Smooth muscle cell of trachea (primary cell): ENCODE measurements around the gene KRT3. TPM values are rescaled to one million over a fixed set of nuclear protein-coding genes. Genes with fewer than 3 reads are reported as not detected.

Experiments used
- total RNA-seq: library from RNA; depleted of rRNA; stranded (reverse); fragments of >200 nt; gene quantifications from 2 replicates; pipeline ENCODE4 v1.2.1, GENCODE V29; 2014

Gene KRT3
- not detected in 2 replicates for total RNA-seq

DNA sequence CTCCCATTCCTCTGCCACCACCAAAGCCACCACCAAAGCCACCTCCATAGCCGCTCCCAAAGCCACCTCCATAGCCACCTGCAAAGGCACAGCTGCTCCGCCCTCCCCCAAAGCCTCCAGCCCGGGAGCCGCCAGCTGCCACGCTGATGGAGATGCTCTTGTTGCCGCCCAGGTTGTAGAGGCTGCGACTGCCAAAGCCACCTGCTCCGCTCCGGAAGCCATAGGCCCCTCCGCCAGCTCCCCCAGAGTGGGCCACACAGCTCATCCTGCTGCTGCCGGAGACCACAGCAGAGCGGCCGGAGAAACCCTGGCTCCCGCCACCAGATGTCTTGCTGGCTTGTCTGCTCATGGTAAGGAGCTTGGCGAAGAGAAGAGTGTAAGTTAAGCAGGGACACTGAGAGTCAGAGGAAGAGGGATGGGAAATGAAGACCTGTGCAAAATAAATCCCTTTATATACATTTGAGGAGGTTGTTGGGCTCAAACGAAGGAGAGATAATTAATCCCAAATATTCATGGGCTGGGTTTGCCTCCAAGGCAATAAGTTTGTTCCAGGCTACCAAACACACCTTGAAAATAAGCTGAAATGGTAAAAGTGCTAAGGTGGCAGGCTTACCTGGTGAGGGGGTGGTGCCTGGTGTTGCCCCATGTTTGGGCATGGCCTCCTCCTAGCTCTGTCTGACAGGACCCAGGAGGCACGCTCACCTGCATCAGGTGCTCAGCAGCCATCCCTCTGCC lies at the start of gene KRT3:
KRT3 (minus strand) TSS at position 424 of the 735 bp plus-strand sequence; CDS start at position 349, 75 bp downstream.

DNA sequence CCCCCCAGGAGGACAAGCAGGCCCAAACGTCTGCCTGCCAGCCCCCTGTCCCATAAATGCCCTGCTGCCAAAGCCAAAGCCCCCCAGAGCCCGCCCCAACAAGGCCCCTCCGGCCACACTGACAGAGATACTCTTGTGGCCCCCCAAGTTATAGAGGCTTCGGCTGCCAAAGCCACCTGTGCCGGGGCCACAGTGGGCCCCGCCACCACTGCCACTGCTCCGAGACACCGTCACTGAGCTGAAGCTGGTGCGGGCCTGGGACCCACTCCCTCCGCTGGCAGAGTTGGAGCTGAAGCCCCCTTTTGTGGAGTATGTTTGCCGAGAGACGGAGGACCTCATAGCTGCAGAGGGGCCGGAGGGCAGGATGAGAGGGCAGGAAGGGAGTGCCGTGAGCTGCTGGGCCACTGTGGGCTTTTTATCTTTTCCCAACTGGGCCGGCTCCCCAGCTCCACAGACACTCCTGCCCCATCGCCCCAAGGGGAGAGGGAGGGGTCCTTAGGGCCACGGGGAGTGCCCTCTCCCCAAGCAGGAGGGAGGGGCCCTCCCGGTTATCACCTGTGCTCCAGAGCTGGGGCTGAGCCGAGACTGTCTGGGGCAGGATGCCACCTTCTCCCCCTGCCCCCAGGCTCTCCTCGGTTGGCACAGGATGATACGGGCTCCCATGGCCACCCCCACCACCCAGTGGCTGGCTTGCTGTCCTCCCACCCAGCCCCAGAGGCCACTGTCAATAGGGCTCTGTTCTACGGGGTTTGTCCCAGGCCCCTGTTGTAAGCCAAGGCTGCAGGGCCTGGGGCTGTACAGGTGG lies 38.2 kb upstream of the KRT3 start, which contains the start of gene KRT79:
KRT79 (minus strand) TSS at position 390 of the 805 bp plus-strand sequence; CDS start at position 339, 51 bp downstream.

DNA sequence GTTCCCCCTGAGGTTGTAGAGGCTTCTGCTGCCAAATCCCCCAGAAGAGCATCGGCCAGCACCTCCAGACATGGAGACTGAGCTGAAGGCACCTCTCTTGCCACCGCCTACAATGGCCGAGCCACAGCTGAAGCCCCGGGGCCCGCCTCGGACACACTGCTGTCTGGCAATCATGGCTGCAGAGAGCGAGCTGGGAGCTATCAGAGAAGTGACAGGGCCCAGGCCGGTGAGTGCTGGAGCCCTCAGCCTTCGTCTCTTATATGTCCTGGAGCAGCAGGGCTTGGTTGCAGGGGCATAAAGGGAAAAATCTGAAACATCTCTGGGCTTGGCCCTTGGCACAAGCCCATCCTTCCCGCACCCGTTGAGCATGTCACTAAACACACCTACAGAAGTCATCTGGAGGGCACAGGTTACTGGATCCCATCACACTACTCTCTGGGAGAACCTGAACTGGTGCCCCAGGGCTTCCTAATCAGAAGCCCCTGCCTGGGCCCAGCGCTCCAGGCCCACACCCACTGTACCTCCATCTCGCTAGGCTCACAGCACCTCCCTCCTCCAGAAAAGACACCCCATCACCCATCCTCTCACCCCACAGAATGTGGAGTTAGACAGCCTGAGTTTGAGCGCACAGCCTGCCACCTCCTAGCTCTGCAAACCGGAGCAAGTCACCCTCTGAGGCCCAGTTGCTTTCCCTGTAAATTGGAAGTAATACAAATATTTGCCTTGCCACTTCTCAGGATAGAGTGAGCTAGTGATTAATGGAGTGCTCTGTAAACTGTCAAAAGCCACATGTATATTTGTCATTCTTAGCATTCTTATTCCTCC lies 18.2 kb upstream of the KRT3 start, which contains the start of gene KRT4:
KRT4 (minus strand) TSS at position 232 of the 825 bp plus-strand sequence; CDS start at position 174, 58 bp downstream.

DNA sequence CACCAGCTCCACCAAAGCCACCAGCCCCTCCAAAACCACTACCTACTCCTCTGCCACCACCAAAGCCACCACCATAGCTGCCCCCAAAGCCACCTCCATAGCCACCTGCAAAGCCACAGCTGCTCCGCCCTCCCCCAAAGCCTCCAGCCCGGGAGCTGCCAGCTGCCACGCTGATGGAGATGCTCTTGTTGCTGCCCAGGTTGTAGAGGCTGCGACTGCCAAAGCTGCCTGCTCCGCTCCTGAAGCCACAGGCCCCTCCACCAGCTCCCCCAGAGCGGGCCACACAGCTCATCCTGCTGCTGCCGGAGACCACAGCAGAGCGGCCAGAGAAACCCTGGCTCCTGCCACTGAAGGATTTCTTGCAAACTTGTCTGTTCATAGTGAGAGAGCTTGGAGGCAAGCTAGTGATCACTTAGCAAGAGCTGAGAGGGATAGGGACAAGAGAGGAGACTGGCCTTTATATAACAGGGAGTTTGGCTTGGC lies 19.0 kb downstream of the KRT3 start, which contains the start of gene KRT76:
KRT76 (minus strand) TSS at position 433 of the 483 bp plus-strand sequence; CDS start at position 379, 54 bp downstream.

Other genes with a start within 250 kb of the KRT3 start
- gene KRT71, start 243.0 kb downstream of the KRT3 start, total RNA-seq: not detected in 2 replicates
- not detected in 2 replicates for gene KRT74, start 222.3 kb downstream of the KRT3 start, total RNA-seq
- gene KRT72, start 194.7 kb downstream of the KRT3 start, total RNA-seq: not detected in 2 replicates
- gene KRT73, start 177.6 kb downstream of the KRT3 start, total RNA-seq: not detected in 2 replicates
- gene KRT2, start 143.9 kb downstream of the KRT3 start, total RNA-seq: not detected in 2 replicates
- gene KRT1, start 115.7 kb downstream of the KRT3 start, total RNA-seq: not detected in 2 replicates
- gene KRT77, start 92.6 kb downstream of the KRT3 start, total RNA-seq: not detected in 2 replicates
- gene KRT76, start 18.8 kb downstream of the KRT3 start, total RNA-seq: not detected in 2 replicates
- gene KRT4, start 18.0 kb upstream of the KRT3 start, total RNA-seq: not detected in 2 replicates
- gene KRT79, start 38.2 kb upstream of the KRT3 start, total RNA-seq: not detected in 2 replicates
- not detected in 2 replicates for gene KRT78, start 52.9 kb upstream of the KRT3 start, total RNA-seq
- 1.9 and 5.6 TPM in 2 replicates for gene KRT8, start 109.0 kb upstream of the KRT3 start, total RNA-seq
- 6.0 and 8.3 TPM in 2 replicates for gene KRT18, start 153.0 kb upstream of the KRT3 start, total RNA-seq
- gene EIF4B, start 210.3 kb upstream of the KRT3 start, total RNA-seq: 992 and 1,491 TPM in 2 replicates